ENCODE measurements around the gene IFIT2. TPM values are rescaled to one million over a fixed set of nuclear protein-coding genes. Genes with fewer than 3 reads are reported as not detected.

IFIT2 gene
- total and polyA plus RNA-seq, 2 donors (not counting 3 experiments of a cell fraction or from before 2014, with no cell fraction given): 0.23 to 1.4 TPM

- TF ChIP-seq POLR2A (IDR thresholded peaks at IDR 0.05; ENCODE audit: low read depth, low read length) (no peak), JUN (IDR thresholded peaks at IDR 0.05; ENCODE audit: borderline replicate concordance, insufficient read depth, insufficient read length, low read depth) (no peak), CTCF (IDR thresholded peaks at IDR 0.05; ENCODE audit: extremely low read depth in 1 of 2, insufficient read depth in 1 of 2, low read depth in 1 of 2, low read length in 2 of 2) (no peak), FOS (IDR thresholded peaks at IDR 0.05; ENCODE audit: borderline replicate concordance, insufficient read depth, low read length) (no peak), POLR2AphosphoS5 (IDR thresholded peaks at IDR 0.05; ENCODE audit: insufficient read depth, low read depth, low read length) (no peak), GATA2 (IDR thresholded peaks at IDR 0.05; ENCODE audit: insufficient read depth, insufficient read length, low read depth, low read length) (no peak), MYC (IDR thresholded peaks at IDR 0.05; ENCODE audit: low read depth, low read length) (no peak), MAX (IDR thresholded peaks at IDR 0.05; ENCODE audit: insufficient read depth, insufficient read length) (no peak), EZH2 (IDR thresholded peaks at IDR 0.05; ENCODE audit: borderline replicate concordance, low read depth, low read length, severe bottlenecking) (no peak)
- no TSS peak for BruUV-seq (replicated peaks)
- H2AFZ ChIP-seq (ENCODE audit: low read depth, low read length): no peak overlapping the region
- H3K36me3 ChIP-seq (ENCODE audit: control insufficient read depth in 2 of 2, extremely low read depth in 1 of 2, insufficient read depth in 2 of 2, low read length in 2 of 2): no peaks in the 10 kb centered on the region
- dilution Hi-C loops (cut with MboI; ENCODE audit: extremely low pct_ligation_motif_present, low sequenced_read_pairs): no loop called here
- no peak overlapping the region for H3K4me2 ChIP-seq (ENCODE audit: insufficient read depth, low read length)
- intact Hi-C loops (cut with micrococcal nuclease): loop anchor here (5.0 kb wide), 1 partner anchor 68 kb away; no protein-coding TSS in a partner anchor
- no peak overlapping the region for H3K27ac ChIP-seq (ENCODE audit: insufficient read depth, low read depth, low read length)
- H3K9ac ChIP-seq (replicated peaks; ENCODE audit: extremely low read depth, insufficient read depth, low read length): no peak overlapping the region
- ChIA-PET POLR2A (no interaction called here), CTCF (interaction anchor here (0.7 to 1.9 kb wide), 3 partner anchors 17 to 24 kb away, joined by 3 to 6 read pairs (median 3); partner anchors contain the start of gene IFIT3)
- H3K9me1 ChIP-seq (replicated peaks; ENCODE audit: control insufficient read depth, extremely low read depth, insufficient read depth, low read length): no peaks in the 10 kb centered on the region
- FAIRE-seq: no peak
- no peaks in the 10 kb centered on the region for H3K9me3 ChIP-seq (replicated peaks; ENCODE audit: control insufficient read depth, insufficient read depth, low read length)
- H3K4me1 ChIP-seq (ENCODE audit: control insufficient read depth, extremely low read depth, insufficient read depth, low read length): peaks cover 3% of the 10 kb centered on the region
- no peak overlapping the region for H3K4me3 ChIP-seq (replicated peaks in 1 of 3; ENCODE audit: insufficient read depth in 1 of 3, low read depth in 1 of 3, low read length in 3 of 3)
- H3K27me3 ChIP-seq (ENCODE audit: control insufficient read depth in 2 of 2, insufficient read depth in 2 of 2, low read length in 2 of 2): peaks cover 0 to 5% of the 10 kb centered on the region in 2 experiments
- no peaks in the 10 kb centered on the region for H3K79me2 ChIP-seq (ENCODE audit: control insufficient read depth, insufficient read depth, low read length)
- H4K20me1 ChIP-seq (replicated peaks; ENCODE audit: control insufficient read depth, extremely low read depth, insufficient read depth, low read length): no peaks in the 10 kb centered on the region
- DNase-seq (ENCODE audit: low read depth, low spot score): no peak
These were observed 43.6 kb downstream of the IFIT2 start for GRCh38 chr10:89345367-89346000.

Data from endothelial cell of umbilical vein (primary cell).